SU-DHL-6 (cell line): Measurements from ENCODE around the gene DDX24.

ENCODE experiments used
- CTCF ChIP-seq: fragments of 200-600 bp; sonication (generic); IDR thresholded peaks from one replicate; pipeline ENCODE4 v1.5.1; 2017; ENCODE audit warnings: antibody characterized with exemption, mild to moderate bottlenecking, low read length, moderate library complexity; ENCODE audit not compliant: insufficient read depth, poor library complexity, severe bottlenecking
- EZH2phosphoT487 ChIP-seq: fragments of 200-600 bp; sonication (generic), shearing (Covaris generic); conservative IDR thresholded peaks from 2 replicates; pipeline ENCODE4 v1.6.1; 2018; ENCODE audit warnings: mild to moderate bottlenecking, antibody characterized with exemption, low read length, moderate library complexity, mixed read lengths

- TF ChIP-seq CTCF = no peak
- no peak for TF ChIP-seq EZH2phosphoT487
Observed at GRCh38 chr14:94042433-94043091, 38.4 kb downstream of the DDX24 start.
